IPS-18a (cell line): ENCODE measurements around the gene GPANK1.

Experiments used
- H3K27ac ChIP-seq: one replicate; pipeline ENCODE4 v1.5.1; 2013; ENCODE audit warnings: low read length
- H3K27me3 ChIP-seq: one replicate; pipeline ENCODE4 v1.6.1; 2013; ENCODE audit warnings: mild to moderate bottlenecking, low read length; ENCODE audit not compliant: control insufficient read depth, insufficient read depth
- H3K36me3 ChIP-seq: one replicate; pipeline ENCODE4 v1.6.1; 2013; ENCODE audit warnings: low read depth, low read length; ENCODE audit not compliant: control insufficient read depth
- H3K4me1 ChIP-seq: one replicate; pipeline ENCODE4 v1.6.1; 2013; ENCODE audit warnings: low read depth, low read length; ENCODE audit not compliant: control insufficient read depth
- H3K4me3 ChIP-seq: one replicate; pipeline ENCODE4 v1.5.1; 2013; ENCODE audit warnings: low read length
- H3K9ac ChIP-seq: one replicate; pipeline ENCODE4 v1.6.1; 2013; ENCODE audit warnings: mild to moderate bottlenecking, low read length, moderate library complexity
- H3K9me3 ChIP-seq: one replicate; pipeline ENCODE4 v1.6.1; 2013; ENCODE audit warnings: low read depth, low read length; ENCODE audit not compliant: control insufficient read depth

Gene GPANK1

DNA sequence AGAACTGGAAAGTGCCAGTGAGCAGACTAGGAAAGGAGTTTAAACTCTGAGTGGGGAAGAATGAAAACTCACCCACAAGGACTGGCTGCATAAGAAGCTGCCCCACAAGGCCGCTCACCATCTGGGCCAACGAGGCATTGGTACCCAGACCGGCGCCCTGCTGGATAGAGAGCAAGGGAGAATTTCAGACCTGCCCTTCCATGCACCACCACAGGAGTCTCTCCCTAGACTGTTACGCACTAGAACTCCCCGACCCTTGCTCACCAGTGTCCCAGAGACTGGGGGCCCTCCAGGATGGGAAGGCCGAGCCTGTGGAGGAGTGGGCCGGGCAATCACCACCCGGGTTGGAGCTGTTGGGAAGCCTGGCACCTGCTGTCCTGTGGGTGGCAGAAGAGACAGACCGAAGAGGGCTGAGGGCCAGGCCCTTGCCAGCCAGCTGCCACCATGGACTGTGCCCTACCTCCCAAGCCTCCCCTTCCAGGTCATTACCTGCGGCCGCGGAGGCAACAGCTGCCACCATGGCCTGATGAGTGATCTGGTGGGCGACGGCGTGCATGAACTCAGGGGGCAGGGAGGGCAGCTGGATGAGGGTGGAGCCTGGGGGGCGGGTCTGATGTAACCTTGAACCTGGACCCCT lies 20.9 kb downstream of the GPANK1 start:
- no peaks in the 10 kb centered on the region for H3K9me3 ChIP-seq
- no peak overlapping the region for H3K9ac ChIP-seq
- H3K4me1 ChIP-seq, result no peaks in the 10 kb centered on the region

DNA sequence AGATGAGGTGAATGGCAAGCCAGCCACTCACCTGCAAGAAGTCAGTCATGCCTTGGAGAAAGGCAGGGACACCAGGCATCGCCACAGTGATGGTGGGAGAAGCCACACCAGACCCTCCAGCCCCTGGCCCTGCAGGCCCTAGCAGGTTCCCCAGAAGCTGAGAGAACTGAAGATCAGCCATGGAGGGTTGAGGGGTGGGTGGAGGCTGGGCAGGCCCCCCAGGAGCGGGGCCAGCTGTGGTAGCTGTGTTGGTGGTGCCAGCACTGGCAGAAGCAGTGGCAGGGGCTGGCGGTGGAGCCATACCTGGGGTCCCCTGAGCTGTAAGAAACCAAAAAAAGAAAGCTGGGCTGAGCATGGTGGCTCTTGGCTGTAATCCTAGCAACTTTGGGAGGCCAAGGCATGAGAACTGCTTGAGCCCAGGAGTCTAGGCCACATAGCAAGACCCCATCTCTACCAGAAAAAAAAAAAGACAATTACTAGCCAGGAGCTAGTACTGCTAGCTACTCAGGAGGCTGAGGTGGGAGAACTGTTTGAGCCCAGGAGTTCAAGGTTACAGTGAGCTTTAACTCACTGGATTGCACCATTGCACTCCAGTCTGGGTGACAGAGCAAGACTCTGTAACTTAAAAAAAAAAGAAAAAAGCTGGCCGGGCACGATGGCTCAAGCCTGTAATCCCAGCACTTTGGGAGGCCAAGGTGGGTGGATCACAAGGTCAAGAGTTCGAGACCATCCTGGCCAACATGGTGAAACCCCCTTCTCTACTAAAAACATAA lies 21.8 kb downstream of the GPANK1 start:
- Histone ChIP-seq H3K4me1 (no peaks in the 10 kb centered on the region), H3K27me3 (no peaks in the 10 kb centered on the region), H3K36me3 (peaks cover 86% of the 10 kb centered on the region), H3K4me3 (no peak overlapping the region), H3K9me3 (no peaks in the 10 kb centered on the region), H3K27ac (no peak overlapping the region), H3K9ac (no peak overlapping the region)

More for the DNA sequence above, 20.9 kb downstream of the GPANK1 start:
- H3K27me3 ChIP-seq, result no peaks in the 10 kb centered on the region
- H3K36me3 ChIP-seq, result peaks cover 88% of the 10 kb centered on the region
- H3K4me3 ChIP-seq, result no peak overlapping the region
- H3K27ac ChIP-seq, result no peak overlapping the region

DNA sequence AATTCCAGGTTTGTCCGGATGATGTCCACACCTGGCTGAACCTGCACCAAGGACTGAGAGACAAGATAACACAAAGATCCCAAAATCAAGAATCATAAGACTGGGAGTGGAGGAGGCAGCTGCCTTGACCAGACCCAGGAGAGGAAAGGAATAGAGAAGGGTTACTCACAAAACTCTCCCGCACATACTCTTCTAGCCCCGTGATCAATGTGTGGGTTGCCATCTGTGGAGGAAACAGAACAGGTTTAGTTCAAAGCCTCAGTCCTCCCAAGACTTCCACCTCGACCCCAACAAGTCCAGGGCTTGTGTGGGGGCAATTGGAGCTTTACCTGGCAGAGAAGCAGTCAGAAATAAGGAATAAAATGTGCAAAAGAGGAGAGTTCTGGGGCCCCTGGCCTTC lies 23.4 kb downstream of the GPANK1 start:
- H3K9me3 ChIP-seq, result no peaks in the 10 kb centered on the region
- H3K4me3 ChIP-seq, result no peak overlapping the region
- no peaks in the 10 kb centered on the region for H3K4me1 ChIP-seq
- no peaks in the 10 kb centered on the region for H3K27me3 ChIP-seq
- no peak overlapping the region for H3K9ac ChIP-seq
- H3K36me3 ChIP-seq, result peaks cover 90% of the 10 kb centered on the region
- no peak overlapping the region for H3K27ac ChIP-seq

DNA sequence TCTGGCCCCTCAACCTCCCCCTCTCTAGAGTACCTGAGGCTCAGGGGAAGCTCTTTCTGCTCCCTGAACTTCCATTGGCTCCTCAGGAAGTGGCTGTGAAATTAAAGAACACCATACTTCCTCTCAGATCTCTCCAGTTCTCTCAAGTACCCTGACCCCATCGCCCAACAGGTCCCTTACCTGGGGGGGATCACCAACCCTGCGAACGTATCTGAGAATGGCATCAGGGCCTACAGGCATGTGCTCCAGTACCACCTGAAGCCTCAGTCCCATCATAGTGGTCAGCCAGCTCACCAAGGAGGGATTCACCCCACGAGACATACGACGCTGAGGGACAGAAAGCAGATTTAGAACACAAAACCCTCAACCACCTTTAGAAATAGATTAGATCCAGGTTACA lies 24.2 kb downstream of the GPANK1 start:
- no peaks in the 10 kb centered on the region for H3K27me3 ChIP-seq
- no peak overlapping the region for H3K9ac ChIP-seq
- no peaks in the 10 kb centered on the region for H3K4me1 ChIP-seq
- peaks cover 90% of the 10 kb centered on the region for H3K36me3 ChIP-seq
- no peak overlapping the region for H3K27ac ChIP-seq
- H3K9me3 ChIP-seq, result no peaks in the 10 kb centered on the region
- no peak overlapping the region for H3K4me3 ChIP-seq

DNA sequence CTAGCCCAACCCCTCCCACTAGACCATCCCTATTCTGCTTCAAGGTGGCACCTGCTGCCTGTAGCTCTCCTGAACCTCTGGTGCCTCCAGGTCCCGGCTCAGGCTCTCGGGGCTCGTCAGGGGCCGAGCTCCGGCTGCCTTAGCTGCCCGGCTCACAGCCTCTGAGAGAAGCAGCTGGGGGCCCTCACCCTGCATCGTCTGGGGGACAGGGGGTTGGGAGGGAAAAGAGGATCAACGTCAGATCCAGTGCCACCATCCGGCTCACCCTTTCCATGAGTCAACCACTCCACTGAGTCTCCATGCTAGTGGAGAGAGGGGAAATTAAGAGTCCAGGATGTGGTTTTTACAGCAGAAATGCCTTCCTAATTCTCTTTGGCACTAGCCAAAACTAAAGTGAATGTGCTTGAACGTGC lies 25.3 kb downstream of the GPANK1 start:
- H3K27ac ChIP-seq, result no peak overlapping the region
- H3K9ac ChIP-seq, result no peak overlapping the region
- peaks cover 90% of the 10 kb centered on the region for H3K36me3 ChIP-seq

DNA sequence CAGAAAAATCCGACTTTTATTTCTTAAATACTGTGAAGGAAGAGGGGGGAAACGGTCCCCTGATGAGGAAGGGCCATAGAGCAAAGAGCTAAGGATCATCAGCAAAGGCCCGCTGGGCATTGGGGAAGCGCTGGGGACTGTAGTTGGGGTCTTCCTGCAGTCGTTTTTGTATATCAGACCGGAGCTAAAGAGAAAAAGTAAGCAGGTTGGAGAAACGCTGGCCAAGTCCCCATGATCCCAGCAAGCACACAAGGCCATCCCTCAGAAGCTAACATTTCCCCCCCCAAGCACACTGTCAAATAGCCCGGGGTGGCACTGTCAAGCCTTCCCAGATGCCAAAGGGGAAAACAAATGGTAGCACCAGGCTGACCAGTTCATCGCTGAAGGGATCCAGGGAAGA lies 25.8 kb downstream of the GPANK1 start:
- Histone ChIP-seq H3K4me1 (no peaks in the 10 kb centered on the region), H3K27ac (no peak overlapping the region), H3K36me3 (peaks cover 90% of the 10 kb centered on the region)

More for the DNA sequence above, 25.3 kb downstream of the GPANK1 start:
- H3K27me3 ChIP-seq, result no peaks in the 10 kb centered on the region
- H3K9me3 ChIP-seq, result no peaks in the 10 kb centered on the region
- no peaks in the 10 kb centered on the region for H3K4me1 ChIP-seq
- no peak overlapping the region for H3K4me3 ChIP-seq

DNA sequence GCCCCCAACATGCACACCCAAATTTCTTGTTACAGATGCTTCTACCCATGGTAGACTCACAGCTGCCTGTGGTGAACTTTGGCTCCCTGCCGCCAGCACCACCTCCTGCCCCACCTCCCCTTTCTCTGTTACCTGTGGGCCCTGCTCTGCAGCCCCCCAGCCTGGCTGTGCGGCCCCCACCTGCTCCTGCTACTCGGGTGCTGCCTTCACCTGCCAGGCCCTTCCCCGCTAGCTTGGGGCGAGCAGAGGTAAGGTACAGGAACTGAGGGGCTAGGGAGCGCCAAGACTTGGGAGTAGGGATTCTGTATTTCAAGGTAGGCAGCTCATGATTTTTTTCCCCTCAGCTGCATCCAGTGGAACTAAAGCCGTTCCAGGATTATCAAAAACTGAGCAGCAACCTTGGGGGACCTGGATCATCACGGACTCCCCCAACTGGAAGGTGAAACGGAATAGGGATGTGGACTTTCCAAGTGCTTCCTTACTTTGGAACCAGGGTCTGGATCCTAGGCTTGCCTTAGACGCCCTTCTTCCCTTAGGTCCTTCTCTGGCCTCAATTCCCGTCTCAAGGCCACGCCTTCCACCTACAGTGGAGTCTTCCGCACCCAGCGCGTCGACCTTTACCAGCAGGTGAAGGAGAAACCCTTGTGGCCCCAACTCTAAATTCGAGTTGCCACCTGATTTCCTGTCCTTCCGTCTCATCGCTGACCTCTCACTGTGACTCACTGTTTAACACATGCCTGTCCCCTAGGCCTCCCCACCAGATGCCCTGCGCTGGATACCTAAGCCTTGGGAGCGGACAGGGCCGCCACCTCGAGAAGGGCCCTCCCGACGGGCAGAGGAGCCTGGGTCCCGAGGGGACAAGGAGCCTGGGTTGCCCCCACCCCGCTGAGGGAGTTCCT lies 27.9 kb downstream of the GPANK1 start:
- H3K9me3 ChIP-seq, result no peaks in the 10 kb centered on the region
- H3K27ac ChIP-seq, result no peak overlapping the region
- H3K4me1 ChIP-seq, result no peaks in the 10 kb centered on the region
- no peak overlapping the region for H3K4me3 ChIP-seq
- H3K27me3 ChIP-seq, result no peaks in the 10 kb centered on the region
- peaks cover 92% of the 10 kb centered on the region for H3K36me3 ChIP-seq
- no peak overlapping the region for H3K9ac ChIP-seq

More for the DNA sequence above, 25.8 kb downstream of the GPANK1 start:
- no peak overlapping the region for H3K4me3 ChIP-seq
- H3K9ac ChIP-seq, result no peak overlapping the region
- no peaks in the 10 kb centered on the region for H3K9me3 ChIP-seq
- H3K27me3 ChIP-seq, result no peaks in the 10 kb centered on the region

DNA sequence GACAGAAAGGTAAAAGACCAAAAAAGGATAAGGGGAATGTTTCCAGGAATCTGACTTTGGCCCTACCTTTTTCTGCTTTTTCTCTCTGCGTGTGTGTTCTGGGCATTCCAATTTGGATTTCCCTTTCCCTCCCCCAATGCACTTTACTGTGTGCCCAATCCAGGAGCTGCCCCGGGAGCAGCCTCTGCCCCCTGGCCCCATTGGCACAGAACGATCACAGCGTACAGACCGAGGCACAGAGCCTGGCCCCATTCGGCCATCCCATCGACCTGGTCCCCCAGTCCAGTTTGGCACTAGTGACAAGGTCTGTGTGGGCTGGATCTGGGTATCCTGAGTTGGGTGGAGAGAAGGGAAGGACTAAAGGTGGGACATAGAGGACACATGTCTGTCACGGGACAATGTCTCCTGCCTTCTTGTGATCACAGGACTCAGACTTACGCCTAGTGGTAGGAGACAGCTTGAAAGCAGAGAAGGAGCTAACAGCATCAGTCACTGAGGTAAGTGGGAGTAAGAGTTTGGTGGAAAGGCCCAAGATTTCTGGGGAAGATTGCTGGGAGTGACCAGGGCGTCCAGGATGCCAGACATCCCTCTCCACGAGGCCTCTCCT lies 29.7 kb downstream of the GPANK1 start:
- no peak overlapping the region for H3K9ac ChIP-seq
- H3K27me3 ChIP-seq, result no peaks in the 10 kb centered on the region
- H3K36me3 ChIP-seq, result peaks cover 92% of the 10 kb centered on the region
- no peaks in the 10 kb centered on the region for H3K4me1 ChIP-seq
- H3K27ac ChIP-seq, result no peak overlapping the region
- H3K9me3 ChIP-seq, result no peaks in the 10 kb centered on the region
- H3K4me3 ChIP-seq, result no peak overlapping the region

DNA sequence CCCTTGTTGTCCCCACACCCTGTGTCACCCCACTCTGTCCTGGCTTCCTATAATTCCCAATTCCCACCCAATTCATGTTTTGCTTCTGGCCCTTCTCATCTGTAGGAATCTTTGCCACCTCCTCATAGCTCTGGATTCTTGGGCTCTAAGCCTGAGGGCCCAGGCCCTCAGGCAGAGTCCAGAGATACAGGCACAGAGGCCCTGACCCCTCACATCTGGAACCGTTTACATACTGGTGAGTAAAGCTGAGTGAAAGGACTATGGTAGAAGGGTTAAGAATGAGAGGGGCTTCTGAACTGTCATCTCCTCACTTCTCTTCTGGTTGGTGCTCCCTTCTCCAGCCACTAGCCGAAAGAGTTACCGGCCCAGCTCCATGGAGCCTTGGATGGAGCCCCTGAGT lies 30.7 kb downstream of the GPANK1 start:
- no peaks in the 10 kb centered on the region for H3K4me1 ChIP-seq
- no peak overlapping the region for H3K4me3 ChIP-seq
- no peak overlapping the region for H3K27ac ChIP-seq
- peaks cover 94% of the 10 kb centered on the region for H3K36me3 ChIP-seq
- no peak overlapping the region for H3K9ac ChIP-seq
- no peaks in the 10 kb centered on the region for H3K9me3 ChIP-seq
- no peaks in the 10 kb centered on the region for H3K27me3 ChIP-seq

DNA sequence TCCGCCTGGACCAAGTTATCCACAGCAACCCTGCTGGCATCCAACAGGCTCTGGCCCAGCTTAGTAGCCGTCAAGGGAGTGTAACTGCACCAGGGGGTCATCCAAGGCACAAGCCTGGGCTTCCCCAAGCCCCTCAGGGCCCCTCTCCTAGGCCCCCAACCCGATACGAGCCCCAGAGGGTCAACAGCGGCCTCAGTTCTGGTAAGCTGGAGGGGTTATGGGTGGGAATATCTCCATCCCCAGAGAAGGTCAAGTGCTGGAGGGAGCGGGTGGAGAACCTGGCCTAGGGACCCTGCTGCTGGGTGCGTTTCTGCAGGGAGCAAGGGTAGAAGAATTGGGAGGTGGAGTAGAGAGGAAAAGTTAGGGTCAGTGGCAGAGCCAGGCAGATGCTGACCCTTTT lies 31.4 kb downstream of the GPANK1 start:
- Histone ChIP-seq H3K36me3 (peaks cover 95% of the 10 kb centered on the region), H3K9me3 (no peaks in the 10 kb centered on the region), H3K27ac (no peak overlapping the region), H3K27me3 (no peaks in the 10 kb centered on the region), H3K4me3 (no peak overlapping the region), H3K9ac (no peak overlapping the region), H3K4me1 (no peaks in the 10 kb centered on the region)

DNA sequence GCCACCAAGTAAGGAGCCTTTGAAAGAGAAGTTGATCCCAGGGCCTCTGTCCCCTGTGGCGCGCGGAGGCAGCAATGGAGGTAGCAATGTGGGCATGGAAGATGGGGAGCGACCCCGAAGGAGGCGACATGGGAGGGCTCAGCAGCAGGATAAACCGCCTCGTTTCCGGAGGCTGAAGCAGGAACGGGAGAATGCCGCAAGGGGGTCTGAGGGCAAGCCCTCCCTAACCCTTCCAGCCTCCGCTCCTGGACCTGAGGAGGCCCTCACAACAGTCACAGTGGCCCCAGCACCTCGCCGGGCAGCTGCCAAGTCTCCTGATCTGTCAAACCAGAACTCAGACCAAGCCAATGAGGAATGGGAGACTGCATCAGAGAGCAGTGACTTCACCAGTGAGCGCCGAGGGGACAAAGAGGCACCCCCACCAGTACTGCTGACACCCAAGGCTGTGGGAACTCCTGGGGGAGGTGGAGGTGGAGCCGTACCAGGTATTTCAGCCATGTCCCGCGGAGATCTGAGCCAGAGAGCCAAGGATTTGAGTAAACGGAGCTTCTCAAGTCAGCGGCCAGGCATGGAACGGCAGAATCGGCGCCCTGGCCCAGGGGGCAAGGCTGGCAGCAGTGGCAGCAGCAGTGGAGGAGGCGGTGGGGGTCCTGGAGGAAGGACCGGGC lies 32.4 kb downstream of the GPANK1 start:
- H3K9me3 ChIP-seq, result no peaks in the 10 kb centered on the region
- no peaks in the 10 kb centered on the region for H3K27me3 ChIP-seq
- peaks cover 98% of the 10 kb centered on the region for H3K36me3 ChIP-seq
- H3K27ac ChIP-seq, result no peak overlapping the region
- no peak overlapping the region for H3K4me3 ChIP-seq
- H3K9ac ChIP-seq, result no peak overlapping the region
- no peaks in the 10 kb centered on the region for H3K4me1 ChIP-seq
